GM23338 (cell line): ENCODE measurements around the gene ECSCR. TPM values are rescaled to one million over a fixed set of nuclear protein-coding genes. Genes with fewer than 3 reads are reported as not detected.
A peak's percentile ranks its signal among the peaks of the same experiment; 100 is the strongest.

Source experiments
- ATAC-seq: fragments of 200-7000 bp; cut with Tn5 transposase; 3 replicates; pipeline ENCODE4 v1.9.1; 2020
- DNase-seq: peaks from one replicate; pipeline ENCODE4 v3.0.0-alpha.2; 2015; ENCODE audit warnings: low spot score
- H2AFZ ChIP-seq: fragments of 200-600 bp; sonication (generic); 2 replicates; pipeline ENCODE4 v1.8.0; 2016; ENCODE audit warnings: antibody characterized with exemption, mild to moderate bottlenecking, moderate library complexity
- H3F3A ChIP-seq: fragments of 200-600 bp; sonication (generic); replicated peaks from 2 replicates; pipeline ENCODE4 v1.8.0; 2017; ENCODE audit warnings: antibody characterized with exemption, mixed run types, low read depth
- H3K27ac ChIP-seq: fragments of 200-600 bp; sonication (generic); 2 replicates; pipeline ENCODE4 v1.6.1; 2016; ENCODE audit warnings: low read depth
- H3K27me3 ChIP-seq: fragments of 200-600 bp; sonication (generic); 2 replicates; pipeline ENCODE4 v1.8.0; 2016; ENCODE audit warnings: mild to moderate bottlenecking, mixed run types, moderate library complexity; ENCODE audit not compliant: insufficient read depth
- H3K36me3 ChIP-seq: fragments of 200-600 bp; sonication (generic); 2 replicates; pipeline ENCODE4 v1.8.0; 2016; ENCODE audit warnings: mild to moderate bottlenecking; ENCODE audit not compliant: insufficient read depth
- H3K4me1 ChIP-seq: fragments of 200-600 bp; sonication (generic); 2 replicates; pipeline ENCODE4 v1.8.0; 2016; ENCODE audit warnings: mild to moderate bottlenecking, moderate library complexity; ENCODE audit not compliant: insufficient read depth
- H3K4me2 ChIP-seq: fragments of 200-600 bp; sonication (generic); 2 replicates; pipeline ENCODE4 v1.7.1; 2017; ENCODE audit warnings: mixed run types
- H3K4me3 ChIP-seq: fragments of 200-600 bp; sonication (generic); 2 replicates; pipeline ENCODE4 v1.6.1; 2016; ENCODE audit warnings: mixed run types
- H3K79me2 ChIP-seq: fragments of 200-600 bp; sonication (generic); replicated peaks from 2 replicates; pipeline ENCODE4 v1.8.0; 2017; ENCODE audit warnings: mild to moderate bottlenecking; ENCODE audit not compliant: insufficient read depth
- H3K9me2 ChIP-seq: fragments of 200-600 bp; sonication (generic); 2 replicates; pipeline ENCODE4 v1.8.0; 2017; ENCODE audit not compliant: insufficient read depth
- H4K20me1 ChIP-seq: fragments of 200-600 bp; sonication (generic); replicated peaks from 2 replicates; pipeline ENCODE4 v1.8.0; 2017; ENCODE audit warnings: mild to moderate bottlenecking; ENCODE audit not compliant: insufficient read depth
- H3K27ac Mint-ChIP-seq: 2 replicates; pipeline ENCODE4 v1.8.0; 2020; ENCODE audit warnings: inconsistent platforms, mild to moderate bottlenecking, moderate library complexity, mixed read lengths
- H3K27me3 Mint-ChIP-seq: 3 replicates; pipeline ENCODE4 v1.8.0; 2022; ENCODE audit warnings: low read depth, mild to moderate bottlenecking, moderate library complexity, mixed read lengths, inconsistent platforms; ENCODE audit not compliant: insufficient read depth, poor library complexity
- H3K36me3 Mint-ChIP-seq: 3 replicates; pipeline ENCODE4 v1.8.0; 2021; ENCODE audit warnings: low read depth, mild to moderate bottlenecking, inconsistent platforms, moderate library complexity, mixed read lengths
- H3K4me1 Mint-ChIP-seq: 3 replicates; pipeline ENCODE4 v1.8.0; 2020; ENCODE audit warnings: mild to moderate bottlenecking, inconsistent platforms, mixed read lengths
- H3K4me3 Mint-ChIP-seq: 3 replicates; pipeline ENCODE4 v1.8.0; 2021; ENCODE audit warnings: moderate library complexity, mild to moderate bottlenecking, inconsistent platforms, mixed read lengths
- H3K9me3 Mint-ChIP-seq: 3 replicates; pipeline ENCODE4 v1.8.0; 2020; ENCODE audit warnings: moderate library complexity, mild to moderate bottlenecking, inconsistent platforms, mixed read lengths
- CREB1 ChIP-seq: fragments of 250-450 bp; sonication (Bioruptor Pico); IDR thresholded peaks from 2 replicates; pipeline ENCODE4 v1.5.0; 2020; ENCODE audit warnings: low read depth, mild to moderate bottlenecking, moderate library complexity
- CTCF ChIP-seq, 2 experiments: fragments of 200-600 bp in 1 of 2; sonication (generic) in 1 of 2; conservative IDR thresholded peaks; 2 replicates each; pipeline versions ENCODE4 v1.5.1 to v1.6.1; 2016 to 2017; ENCODE audit warnings: antibody characterized with exemption in 2 of 2, low read depth in 2 of 2, mild to moderate bottlenecking in 2 of 2, moderate library complexity in 1 of 2
- EZH2 ChIP-seq: fragments of 200-600 bp; sonication (generic); IDR thresholded peaks from one replicate; pipeline ENCODE4 v1.8.0; 2017; ENCODE audit warnings: antibody characterized with exemption, mild to moderate bottlenecking, low read depth; ENCODE audit not compliant: unreplicated experiment
- EZH2phosphoT487 ChIP-seq: fragments of 200-600 bp; sonication (generic); IDR thresholded peaks from one replicate; pipeline ENCODE4 v1.8.1; 2018; ENCODE audit warnings: antibody characterized with exemption; ENCODE audit not compliant: unreplicated experiment
- JUNB ChIP-seq: IDR thresholded peaks from one replicate; pipeline ENCODE4 v1.6.1; 2016; ENCODE audit warnings: antibody characterized with exemption; ENCODE audit not compliant: unreplicated experiment
- NANOG ChIP-seq: IDR thresholded peaks from 2 replicates; pipeline ENCODE4 v1.6.1; 2016; ENCODE audit warnings: antibody characterized with exemption, borderline replicate concordance
- POLR2AphosphoS5 ChIP-seq: IDR thresholded peaks from 2 replicates; pipeline ENCODE4 v1.6.1; 2016; ENCODE audit warnings: antibody characterized with exemption, low read depth
- REST ChIP-seq: IDR thresholded peaks from one replicate; pipeline ENCODE4 v1.6.1; 2018; ENCODE audit warnings: antibody characterized with exemption; ENCODE audit not compliant: unreplicated experiment
- STAT1 ChIP-seq: IDR thresholded peaks from one replicate; pipeline ENCODE4 v1.6.1; 2016; ENCODE audit warnings: antibody characterized with exemption; ENCODE audit not compliant: unreplicated experiment
- ZNF331 ChIP-seq: fragments of 250-450 bp; sonication (Bioruptor Pico); IDR thresholded peaks from 2 replicates; pipeline ENCODE4 v1.5.0; 2020; ENCODE audit warnings: low read depth, mild to moderate bottlenecking, moderate library complexity
- polyA plus RNA-seq: library from polyadenylated mRNA; unstranded; fragments of >200 nt; fragmentation: Nextera tagmentation; extraction: Ambion mirVana; gene quantifications from 2 replicates; pipeline ENCODE4 v1.2.1, GENCODE V29; 2016
- total RNA-seq: library from RNA; depleted of rRNA; stranded (reverse); fragments of >200 nt; shearing (Covaris generic); gene quantifications from 2 replicates; pipeline ENCODE4 v1.2.3, GENCODE V29; 2014

Gene ECSCR
- total and polyA plus RNA-seq, 2 experiments from 2014 or later = 2.2 to 2.6 TPM

GRCh38 chr5:139459451-139459934, 3.0 kb downstream of the ECSCR start:
- TF ChIP-seq ZNF331 (CRISPR knock-in tag) = no peak
- no peak for TF ChIP-seq STAT1
- TF ChIP-seq POLR2AphosphoS5 = no peak
- Histone ChIP-seq H4K20me1 (no peaks in the 10 kb centered on the region), H3K4me3 (no peak overlapping the region), H3K27me3 (no peaks in the 10 kb centered on the region), H3K4me1 (peaks cover 22% of the 10 kb centered on the region), H3K36me3 (no peaks in the 10 kb centered on the region; the same call in 1 of the 2 replicates), H2AFZ (no peak overlapping the region; the same call in 1 of the 2 replicates), H3K4me2 (no peak overlapping the region), H3K9me2 (no peaks in the 10 kb centered on the region), H3K79me2 (no peaks in the 10 kb centered on the region), H3F3A (0 out of 2 replicates have a peak, but pooled peaks cover 11% of the 10 kb centered on the region), H3K27ac (no peak overlapping the region)
- Mint-ChIP-seq H3K27ac (no peak overlapping the region), H3K4me3 (no peak overlapping the region), H3K4me1 (peaks cover 33% of the 10 kb centered on the region), H3K27me3 (peaks cover 23% of the 10 kb centered on the region), H3K36me3 (no peaks in the 10 kb centered on the region), H3K9me3 (no peaks in the 10 kb centered on the region)
- DNase-seq (no peak), ATAC-seq (peak; percentile 10; the same call in 2 of the 3 replicates)

GRCh38 chr5:139458580-139459407, 3.7 kb downstream of the ECSCR start:
- H3K27ac Mint-ChIP-seq = no peak overlapping the region
- no peaks in the 10 kb centered on the region for H4K20me1 ChIP-seq
- H3K4me1 ChIP-seq = peaks cover 22% of the 10 kb centered on the region
- no peaks in the 10 kb centered on the region for H3K9me3 Mint-ChIP-seq
- no peak overlapping the region for H3K27ac ChIP-seq
- no peaks in the 10 kb centered on the region for H3K9me2 ChIP-seq
- no peak overlapping the region for H3K4me3 ChIP-seq
- no peak overlapping the region; the same call in 2 of the 3 replicates for H3K4me3 Mint-ChIP-seq
- ATAC-seq (no peak), DNase-seq (no peak)
- H3K27me3 Mint-ChIP-seq = peaks cover 21% of the 10 kb centered on the region
- H3K36me3 Mint-ChIP-seq = no peaks in the 10 kb centered on the region
- H3K79me2 ChIP-seq = no peaks in the 10 kb centered on the region
- 0 out of 2 replicates have a peak, but pooled peaks cover 11% of the 10 kb centered on the region for H3F3A ChIP-seq
- H3K4me1 Mint-ChIP-seq = peaks cover 33% of the 10 kb centered on the region
- no peak overlapping the region for H3K4me2 ChIP-seq
- H2AFZ ChIP-seq = no peak overlapping the region; the same call in 1 of the 2 replicates
- no peaks in the 10 kb centered on the region for H3K27me3 ChIP-seq
- H3K36me3 ChIP-seq = no peaks in the 10 kb centered on the region; the same call in 1 of the 2 replicates
- TF ChIP-seq JUNB (no peak), REST (no peak), CREB1 (CRISPR knock-in tag) (no peak), STAT1 (no peak), EZH2 (no peak), NANOG (no peak), ZNF331 (CRISPR knock-in tag) (no peak), CTCF (conservative IDR thresholded peaks at IDR 0.05; ENCODE audit: low read depth in 2 of 2) (no peak), EZH2phosphoT487 (no peak)
